Natural killer cell (primary cell): ENCODE results near the gene UMPS. TPM values are rescaled to one million over a fixed set of nuclear protein-coding genes. Genes with fewer than 3 reads are reported as not detected.

ENCODE experiments used
- ATAC-seq, 3 donors: fragments of 150-1000 bp in 2 of 3; fragments of 200-7000 bp in 1 of 3; cut with Tn5 transposase; 1 replicate in 1 of 3; 2 replicates in 2 of 3; pipeline ENCODE4 v1.10.0; 2021; ENCODE audit warnings: mild to moderate bottlenecking in 2 of 3, moderate library complexity in 2 of 3
- DNase-seq, 2 donors: peaks; one replicate each; pipeline versions ENCODE4 v3.0.0 to v3.0.0-alpha.2; 2013 to 2021; ENCODE audit warnings: mixed read lengths in 1 of 2
- H3K27ac ChIP-seq: one replicate; pipeline ENCODE4 v1.5.1; 2013; ENCODE audit warnings: mild to moderate bottlenecking, low read length
- H3K27me3 ChIP-seq: one replicate; pipeline ENCODE4 v1.6.1; 2013; ENCODE audit warnings: low read length; ENCODE audit not compliant: control insufficient read depth, insufficient read depth
- H3K36me3 ChIP-seq: one replicate; pipeline ENCODE4 v1.6.1; 2013; ENCODE audit warnings: low read length; ENCODE audit not compliant: control insufficient read depth, insufficient read depth
- H3K4me1 ChIP-seq: one replicate; pipeline ENCODE4 v1.6.1; 2013; ENCODE audit warnings: low read length; ENCODE audit not compliant: control insufficient read depth, insufficient read depth
- H3K4me3 ChIP-seq: one replicate; pipeline ENCODE4 v1.5.1; 2013; ENCODE audit warnings: low read length
- H3K9me3 ChIP-seq: one replicate; pipeline ENCODE4 v1.6.1; 2013; ENCODE audit warnings: low read length; ENCODE audit not compliant: control insufficient read depth, insufficient read depth
- H3K27ac Mint-ChIP-seq, 2 donors: one replicate each; pipeline ENCODE4 v1.8.0; 2022; ENCODE audit warnings: mild to moderate bottlenecking in 2 of 2, mixed read lengths in 2 of 2, moderate library complexity in 1 of 2
- H3K27me3 Mint-ChIP-seq, 2 donors: one replicate each; pipeline ENCODE4 v1.8.0; 2022; ENCODE audit warnings: low read depth in 2 of 2, mixed read lengths in 2 of 2
- H3K36me3 Mint-ChIP-seq: one replicate; pipeline ENCODE4 v1.8.0; 2022; ENCODE audit warnings: mixed read lengths
- H3K4me1 Mint-ChIP-seq, 2 donors: one replicate each; pipeline ENCODE4 v1.8.0; 2022; ENCODE audit warnings: mixed read lengths in 2 of 2
- H3K4me3 Mint-ChIP-seq: one replicate; pipeline ENCODE4 v1.8.0; 2022; ENCODE audit warnings: mild to moderate bottlenecking, moderate library complexity, mixed read lengths
- H3K9me3 Mint-ChIP-seq, 2 donors: one replicate each; pipeline ENCODE4 v1.8.0; 2022; ENCODE audit warnings: mixed read lengths in 2 of 2
- WGBS: methylation state at CpG from one replicate; pipeline ENCODE4 v1.1.7; 2013; ENCODE audit warnings: missing lambda C conversion rate; ENCODE audit not compliant: insufficient coverage; 5-methylcytosine and 5-hydroxymethylcytosine counted together
- intact Hi-C: fragments of 100-400 bp; cut with micrococcal nuclease; formaldehyde crosslinking; loops from one replicate; pipeline ENCODE4 v1.14.2; 2022
- total RNA-seq, 4 donors: library from RNA; stranded (reverse); fragments of 120-200 nt in 1 of 4; gene quantifications; one replicate each; pipeline versions ENCODE4 v1.2.3 to v1.2.4, GENCODE V29; 2013 to 2022
- TF ChIP-seq, protein P1 (sequence below): fragments of 200-600 bp; IDR thresholded peaks from one replicate; pipeline ENCODE4 v1.8.0; 2022; ENCODE audit warnings: antibody characterized with exemption

The UMPS gene
- total RNA-seq, 3 donors from 2014 or later (not counting 1 experiment from before 2014, with no cell fraction given) = 9.1 to 21.2 (median 12.2) TPM

DNA sequence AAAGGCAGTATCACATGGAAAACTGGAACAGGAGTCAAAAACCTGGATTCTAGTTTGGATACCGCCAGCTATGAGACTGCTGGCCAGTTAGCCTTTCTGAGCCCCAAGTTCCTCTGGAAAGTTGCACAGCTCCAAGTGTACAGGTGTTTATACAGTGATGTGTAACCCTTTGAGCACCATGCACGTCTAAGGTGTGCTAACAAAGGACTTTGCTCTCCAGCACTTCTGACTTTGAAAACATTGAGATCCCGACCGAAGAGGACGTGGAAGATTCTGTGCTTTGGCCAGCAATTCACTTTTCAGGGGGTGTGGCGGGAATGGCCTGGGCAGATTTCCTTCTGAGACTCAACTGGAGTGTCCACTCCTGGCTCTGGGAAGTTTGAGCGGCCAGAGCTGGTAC, 45.8 kb upstream of the UMPS start:
- Mint-ChIP-seq H3K27ac (no peak overlapping the region), H3K9me3 (no peaks in the 10 kb centered on the region), H3K4me3 (no peak overlapping the region), H3K27me3 (peaks cover 0 to 3% of the 10 kb centered on the region in 2 donors), H3K4me1 (peaks cover 6 to 12% of the 10 kb centered on the region in 2 donors), H3K36me3 (no peaks in the 10 kb centered on the region)
- intact Hi-C loops = no loop called here
- no peaks in the 10 kb centered on the region for H3K27me3 ChIP-seq
- WGBS = 84% methylated on average over 7 of the region's 7 CpGs
- no peaks in the 10 kb centered on the region for H3K9me3 ChIP-seq
- no peak for ATAC-seq
- H3K4me1 ChIP-seq = peaks cover 5% of the 10 kb centered on the region
- no peaks in the 10 kb centered on the region for H3K36me3 ChIP-seq
- TF ChIP-seq, protein P1, sequence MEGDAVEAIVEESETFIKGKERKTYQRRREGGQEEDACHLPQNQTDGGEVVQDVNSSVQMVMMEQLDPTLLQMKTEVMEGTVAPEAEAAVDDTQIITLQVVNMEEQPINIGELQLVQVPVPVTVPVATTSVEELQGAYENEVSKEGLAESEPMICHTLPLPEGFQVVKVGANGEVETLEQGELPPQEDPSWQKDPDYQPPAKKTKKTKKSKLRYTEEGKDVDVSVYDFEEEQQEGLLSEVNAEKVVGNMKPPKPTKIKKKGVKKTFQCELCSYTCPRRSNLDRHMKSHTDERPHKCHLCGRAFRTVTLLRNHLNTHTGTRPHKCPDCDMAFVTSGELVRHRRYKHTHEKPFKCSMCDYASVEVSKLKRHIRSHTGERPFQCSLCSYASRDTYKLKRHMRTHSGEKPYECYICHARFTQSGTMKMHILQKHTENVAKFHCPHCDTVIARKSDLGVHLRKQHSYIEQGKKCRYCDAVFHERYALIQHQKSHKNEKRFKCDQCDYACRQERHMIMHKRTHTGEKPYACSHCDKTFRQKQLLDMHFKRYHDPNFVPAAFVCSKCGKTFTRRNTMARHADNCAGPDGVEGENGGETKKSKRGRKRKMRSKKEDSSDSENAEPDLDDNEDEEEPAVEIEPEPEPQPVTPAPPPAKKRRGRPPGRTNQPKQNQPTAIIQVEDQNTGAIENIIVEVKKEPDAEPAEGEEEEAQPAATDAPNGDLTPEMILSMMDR = no peak
- no peak overlapping the region for H3K27ac ChIP-seq
- H3K4me3 ChIP-seq = no peak overlapping the region
- no peak for DNase-seq

DNA sequence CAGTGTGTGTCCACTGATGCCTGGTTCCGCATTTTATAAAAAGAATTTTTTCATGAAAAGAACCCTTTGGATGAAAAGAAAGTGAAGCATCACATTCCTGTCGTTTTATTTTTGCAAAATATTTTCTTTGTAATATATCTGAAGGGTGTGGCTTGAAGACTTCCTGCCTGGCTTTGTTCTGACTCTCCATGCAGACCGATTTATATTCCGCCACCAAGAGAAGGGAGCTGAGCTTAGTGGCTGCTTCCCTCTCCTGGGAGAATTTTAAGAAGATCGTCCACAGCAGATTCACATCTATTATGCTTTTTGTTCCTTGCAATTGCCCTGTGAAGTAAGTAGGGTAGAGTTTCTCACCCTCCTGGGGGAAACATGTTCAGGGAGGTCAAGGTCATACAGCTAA, 45.2 kb upstream of the UMPS start:
- Mint-ChIP-seq H3K9me3 (no peaks in the 10 kb centered on the region), H3K27ac (no peak overlapping the region), H3K36me3 (no peaks in the 10 kb centered on the region), H3K27me3 (peaks cover 0 to 3% of the 10 kb centered on the region in 2 donors), H3K4me3 (no peak overlapping the region), H3K4me1 (peaks cover 6 to 12% of the 10 kb centered on the region in 2 donors)
- no peak for DNase-seq
- H3K4me3 ChIP-seq = no peak overlapping the region
- peaks cover 5% of the 10 kb centered on the region for H3K4me1 ChIP-seq
- H3K36me3 ChIP-seq = no peaks in the 10 kb centered on the region
- 77% methylated on average over 5 of the region's 5 CpGs for WGBS
- TF ChIP-seq, protein P1 = no peak
- H3K27ac ChIP-seq = no peak overlapping the region
- no peaks in the 10 kb centered on the region for H3K27me3 ChIP-seq
- no peaks in the 10 kb centered on the region for H3K9me3 ChIP-seq
- intact Hi-C loops = no loop called here
- ATAC-seq = no peak

DNA sequence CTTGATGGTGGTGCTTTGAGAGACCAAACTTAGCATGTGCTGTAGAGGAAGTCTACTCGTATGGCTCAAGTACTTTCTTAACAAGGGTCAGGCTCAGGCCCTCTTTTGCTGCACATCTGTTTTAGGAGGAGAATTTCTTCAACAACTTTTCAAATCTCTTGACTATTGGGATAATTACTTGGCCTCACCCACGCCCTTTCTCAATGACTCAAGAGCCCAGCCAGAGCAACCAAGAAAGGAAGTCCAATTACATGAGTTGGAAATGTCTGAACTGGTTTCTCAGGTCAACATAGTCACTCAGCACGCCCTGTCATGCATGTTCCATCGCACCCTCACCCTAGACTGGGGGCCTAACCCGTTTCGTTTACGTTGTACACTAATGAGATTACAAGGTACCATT, 44.8 kb upstream of the UMPS start:
- intact Hi-C loops = no loop called here
- H3K36me3 Mint-ChIP-seq = no peaks in the 10 kb centered on the region
- Histone ChIP-seq H3K4me1 (peaks cover 5% of the 10 kb centered on the region), H3K4me3 (no peak overlapping the region), H3K27me3 (no peaks in the 10 kb centered on the region), H3K27ac (no peak overlapping the region), H3K36me3 (no peaks in the 10 kb centered on the region), H3K9me3 (no peaks in the 10 kb centered on the region)
- H3K27me3 Mint-ChIP-seq = peaks cover 0 to 3% of the 10 kb centered on the region in 2 donors
- TF ChIP-seq, protein P1 = no peak
- H3K27ac Mint-ChIP-seq = no peak overlapping the region
- ATAC-seq (no peak), DNase-seq (no peak)
- 87% methylated on average over 7 of the region's 7 CpGs for WGBS
- H3K4me1 Mint-ChIP-seq = peaks cover 6 to 12% of the 10 kb centered on the region in 2 donors
- H3K4me3 Mint-ChIP-seq = no peak overlapping the region
- no peaks in the 10 kb centered on the region for H3K9me3 Mint-ChIP-seq

DNA sequence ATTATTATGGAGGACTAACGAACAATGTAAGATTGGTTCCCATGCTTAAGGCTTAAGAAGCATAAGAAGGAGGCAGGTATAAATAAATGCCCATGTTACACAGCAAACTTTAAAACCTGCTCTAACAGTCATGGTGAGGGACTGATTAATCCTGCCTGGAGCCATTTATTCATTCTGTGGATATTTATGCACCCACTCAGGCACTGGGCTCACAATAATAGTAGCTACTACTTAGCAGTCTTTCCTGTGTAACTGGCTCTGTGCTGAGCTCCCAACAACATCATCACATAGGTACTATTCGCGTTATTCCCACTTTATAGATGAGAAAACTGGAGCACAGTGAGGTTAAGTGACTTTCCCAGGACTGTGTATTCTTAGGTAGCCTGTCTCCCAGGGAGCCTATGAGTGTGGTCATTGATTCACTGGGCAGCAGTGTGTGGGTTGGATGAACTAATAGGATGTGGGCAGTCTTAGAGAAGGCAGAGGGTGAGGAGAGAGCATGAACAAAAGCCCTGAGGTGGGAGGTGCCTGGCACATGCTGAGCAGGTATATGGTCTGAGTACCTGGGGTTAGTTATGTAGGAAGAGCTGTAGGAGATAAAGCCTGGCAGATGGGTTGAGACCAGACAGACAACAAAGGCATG, 44.1 kb upstream of the UMPS start:
- WGBS = 95% methylated on average over 3 of the region's 3 CpGs
- no peak for DNase-seq

More for the DNA sequence above, 44.1 kb upstream of the UMPS start:
- Histone ChIP-seq H3K4me3 (no peak overlapping the region), H3K36me3 (no peaks in the 10 kb centered on the region), H3K27ac (no peak overlapping the region), H3K9me3 (no peaks in the 10 kb centered on the region), H3K4me1 (peaks cover 5% of the 10 kb centered on the region), H3K27me3 (no peaks in the 10 kb centered on the region)
- ATAC-seq = no peak
- intact Hi-C loops = no loop called here
- Mint-ChIP-seq H3K36me3 (no peaks in the 10 kb centered on the region), H3K4me1 (peaks cover 6 to 12% of the 10 kb centered on the region in 2 donors), H3K4me3 (no peak overlapping the region), H3K27ac (no peak overlapping the region), H3K9me3 (no peaks in the 10 kb centered on the region), H3K27me3 (peaks cover 0 to 3% of the 10 kb centered on the region in 2 donors)
- TF ChIP-seq, protein P1 = no peak
